ENCODE results near the gene INSRR. TPM values are rescaled to one million over a fixed set of nuclear protein-coding genes. Genes with fewer than 3 reads are reported as not detected.

Gene INSRR
- total and polyA plus RNA-seq, 4 donors = 0.01 TPM; not detected in 3

DNA sequence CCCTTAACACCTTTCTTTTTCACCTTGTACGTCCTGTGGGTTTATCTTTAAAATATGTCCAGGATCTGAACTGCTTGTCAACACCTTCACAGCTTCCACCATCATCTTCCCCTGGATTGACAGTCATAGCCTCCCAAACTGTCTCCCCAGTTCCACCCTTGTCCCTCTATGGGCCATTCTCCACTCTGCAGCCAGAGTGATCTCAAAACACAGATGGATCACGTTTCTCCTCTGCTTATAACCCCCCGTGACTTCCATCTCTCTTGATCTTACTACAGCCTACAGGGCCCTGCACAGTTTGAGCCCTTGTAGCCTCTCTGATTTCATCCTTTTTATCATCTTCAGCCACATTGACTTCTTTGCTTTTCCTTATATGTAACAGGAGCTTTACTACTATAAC is 4.3 kb downstream of the INSRR start:
- Histone ChIP-seq H3K36me3 (ENCODE audit: control insufficient read depth in 4 of 4, insufficient read depth in 3 of 4, low read depth in 1 of 4, low read length in 3 of 4) (no peaks in the 10 kb centered on the region), H3K4me3 (ENCODE audit: low read depth in 1 of 3, low read length in 3 of 3) (no peak overlapping the region), H3K9ac (ENCODE audit: low read depth in 1 of 2, low read length in 2 of 2) (no peak overlapping the region), H3K4me1 (ENCODE audit: control insufficient read depth in 4 of 4, insufficient read depth in 4 of 4, low read length in 3 of 4) (peaks cover under 1 to 30% (median 13%) of the 10 kb centered on the region in 4 donors), H3K27me3 (ENCODE audit: control insufficient read depth in 4 of 4, insufficient read depth in 4 of 4, low read length in 3 of 4) (peaks cover 0 to 5% (median 2%) of the 10 kb centered on the region in 4 donors), H3K9me3 (ENCODE audit: control insufficient read depth in 4 of 4, low read length in 3 of 4) (no peaks in the 10 kb centered on the region), H3K27ac (ENCODE audit: low read depth in 1 of 2, low read length in 2 of 2) (no peak overlapping the region)
- 67% methylated on average over 3 of the region's 3 CpGs for WGBS
- TF ChIP-seq, protein P1, sequence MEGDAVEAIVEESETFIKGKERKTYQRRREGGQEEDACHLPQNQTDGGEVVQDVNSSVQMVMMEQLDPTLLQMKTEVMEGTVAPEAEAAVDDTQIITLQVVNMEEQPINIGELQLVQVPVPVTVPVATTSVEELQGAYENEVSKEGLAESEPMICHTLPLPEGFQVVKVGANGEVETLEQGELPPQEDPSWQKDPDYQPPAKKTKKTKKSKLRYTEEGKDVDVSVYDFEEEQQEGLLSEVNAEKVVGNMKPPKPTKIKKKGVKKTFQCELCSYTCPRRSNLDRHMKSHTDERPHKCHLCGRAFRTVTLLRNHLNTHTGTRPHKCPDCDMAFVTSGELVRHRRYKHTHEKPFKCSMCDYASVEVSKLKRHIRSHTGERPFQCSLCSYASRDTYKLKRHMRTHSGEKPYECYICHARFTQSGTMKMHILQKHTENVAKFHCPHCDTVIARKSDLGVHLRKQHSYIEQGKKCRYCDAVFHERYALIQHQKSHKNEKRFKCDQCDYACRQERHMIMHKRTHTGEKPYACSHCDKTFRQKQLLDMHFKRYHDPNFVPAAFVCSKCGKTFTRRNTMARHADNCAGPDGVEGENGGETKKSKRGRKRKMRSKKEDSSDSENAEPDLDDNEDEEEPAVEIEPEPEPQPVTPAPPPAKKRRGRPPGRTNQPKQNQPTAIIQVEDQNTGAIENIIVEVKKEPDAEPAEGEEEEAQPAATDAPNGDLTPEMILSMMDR (IDR thresholded peaks at IDR 0.05; ENCODE audit: low read depth, low read length, missing input control) = no peak
- no peak for TF ChIP-seq FOXA1 (IDR thresholded peaks at IDR 0.05)
- no peak for TF ChIP-seq TAF1 (conservative IDR thresholded peaks at IDR 0.05)
- TF ChIP-seq, protein P2, sequence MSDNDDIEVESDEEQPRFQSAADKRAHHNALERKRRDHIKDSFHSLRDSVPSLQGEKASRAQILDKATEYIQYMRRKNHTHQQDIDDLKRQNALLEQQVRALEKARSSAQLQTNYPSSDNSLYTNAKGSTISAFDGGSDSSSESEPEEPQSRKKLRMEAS (IDR thresholded peaks at IDR 0.05) = no peak
- TF ChIP-seq SP1 (IDR thresholded peaks at IDR 0.05) = no peak
- TF ChIP-seq, protein P3, sequence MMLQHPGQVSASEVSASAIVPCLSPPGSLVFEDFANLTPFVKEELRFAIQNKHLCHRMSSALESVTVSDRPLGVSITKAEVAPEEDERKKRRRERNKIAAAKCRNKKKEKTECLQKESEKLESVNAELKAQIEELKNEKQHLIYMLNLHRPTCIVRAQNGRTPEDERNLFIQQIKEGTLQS (IDR thresholded peaks at IDR 0.05) = no peak
- no peak for TF ChIP-seq NR2F2 (IDR thresholded peaks at IDR 0.05)
- no peak for TF ChIP-seq RXRA (IDR thresholded peaks at IDR 0.05)
- TF ChIP-seq RAD21 (IDR thresholded peaks at IDR 0.05) = no peak
- no peak for DNase-seq (ENCODE audit: low spot score)

DNA sequence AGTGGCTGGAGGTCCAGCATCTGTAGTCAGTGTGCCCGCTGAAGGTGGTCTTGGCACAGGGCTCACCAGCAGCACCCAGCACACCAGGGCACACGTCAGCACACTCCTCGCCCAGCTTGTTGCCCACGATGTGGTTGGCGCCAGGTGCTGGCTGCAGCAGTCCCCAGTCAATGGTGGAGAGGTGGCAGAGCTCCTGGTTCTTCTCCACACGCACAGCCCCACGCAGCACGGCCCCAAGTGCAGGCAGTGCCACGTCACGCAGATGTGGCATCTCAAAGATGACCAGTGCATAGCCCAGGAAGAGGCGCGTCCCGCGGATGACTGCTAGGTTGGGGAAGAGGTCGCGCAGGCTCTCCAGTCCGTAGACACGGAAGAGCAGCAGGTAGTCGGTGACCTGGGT is 5.2 kb downstream of the INSRR start:
- Histone ChIP-seq H3K36me3 (ENCODE audit: control insufficient read depth in 4 of 4, insufficient read depth in 3 of 4, low read depth in 1 of 4, low read length in 3 of 4) (no peaks in the 10 kb centered on the region), H3K4me3 (ENCODE audit: low read depth in 1 of 3, low read length in 3 of 3) (no peak overlapping the region), H3K27me3 (ENCODE audit: control insufficient read depth in 4 of 4, insufficient read depth in 4 of 4, low read length in 3 of 4) (no peaks in the 10 kb centered on the region), H3K27ac (ENCODE audit: low read depth in 1 of 2, low read length in 2 of 2) (no peak overlapping the region), H3K9ac (ENCODE audit: low read depth in 1 of 2, low read length in 2 of 2) (no peak overlapping the region), H3K4me1 (ENCODE audit: control insufficient read depth in 4 of 4, insufficient read depth in 4 of 4, low read length in 3 of 4) (peaks cover 0 to 22% (median 10%) of the 10 kb centered on the region in 4 donors), H3K9me3 (ENCODE audit: control insufficient read depth in 4 of 4, low read length in 3 of 4) (no peaks in the 10 kb centered on the region)
- WGBS = 96% methylated on average over 19 of the region's 19 CpGs
- TF ChIP-seq SP1 (IDR thresholded peaks at IDR 0.05) = no peak
- no peak for TF ChIP-seq EGR1 (IDR thresholded peaks at IDR 0.05; ENCODE audit: low read depth in 2 of 2)
- no peak for TF ChIP-seq FOXA1 (IDR thresholded peaks at IDR 0.05)
- DNase-seq (ENCODE audit: low spot score) = no peak

DNA sequence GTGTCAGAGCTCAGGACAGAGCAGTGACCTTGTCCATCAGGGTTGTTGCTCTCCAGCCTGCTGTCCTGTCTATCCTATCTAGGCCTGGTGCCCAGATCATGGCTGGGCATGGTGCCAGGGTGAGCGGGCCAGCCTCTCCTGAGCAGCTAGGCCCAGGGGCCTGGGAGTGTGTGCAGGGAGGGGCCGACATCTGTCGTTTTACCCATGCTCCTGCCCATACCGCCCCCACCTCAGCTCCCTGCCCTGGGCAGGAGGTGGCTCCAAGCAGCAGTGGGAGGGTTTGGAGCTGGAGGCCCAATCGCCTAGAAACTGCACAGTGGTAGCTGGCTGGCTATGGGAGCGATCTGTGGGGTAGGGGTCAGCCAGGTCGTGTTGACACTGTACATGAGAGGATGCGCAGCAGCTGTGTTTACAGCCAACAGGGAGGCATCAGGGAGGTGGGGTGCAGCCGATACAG is 6.5 kb downstream of the INSRR start:
- Histone ChIP-seq H3K4me1 (ENCODE audit: control insufficient read depth in 4 of 4, insufficient read depth in 4 of 4, low read length in 3 of 4) (peaks cover 0 to 21% (median 9%) of the 10 kb centered on the region in 4 donors), H3K27ac (ENCODE audit: low read depth in 1 of 2, low read length in 2 of 2) (peak overlapping the region; percentile 61 to 80), H3K9ac (ENCODE audit: low read depth in 1 of 2, low read length in 2 of 2) (no peak overlapping the region), H3K9me3 (ENCODE audit: control insufficient read depth in 4 of 4, low read length in 3 of 4) (no peaks in the 10 kb centered on the region), H3K4me3 (ENCODE audit: low read depth in 1 of 3, low read length in 3 of 3) (no peak overlapping the region), H3K36me3 (ENCODE audit: control insufficient read depth in 4 of 4, insufficient read depth in 3 of 4, low read depth in 1 of 4, low read length in 3 of 4) (no peaks in the 10 kb centered on the region), H3K27me3 (ENCODE audit: control insufficient read depth in 4 of 4, insufficient read depth in 4 of 4, low read length in 3 of 4) (no peaks in the 10 kb centered on the region)
- no peak for TF ChIP-seq FOXA1 (IDR thresholded peaks at IDR 0.05)
- peak; percentile 73 for TF ChIP-seq FOXA2 (IDR thresholded peaks at IDR 0.05)
- TF ChIP-seq EGR1 (IDR thresholded peaks at IDR 0.05; ENCODE audit: low read depth in 2 of 2) = no peak
- TF ChIP-seq RXRA (IDR thresholded peaks at IDR 0.05) = peak; percentile 83 to 87
- TF ChIP-seq, protein P4, sequence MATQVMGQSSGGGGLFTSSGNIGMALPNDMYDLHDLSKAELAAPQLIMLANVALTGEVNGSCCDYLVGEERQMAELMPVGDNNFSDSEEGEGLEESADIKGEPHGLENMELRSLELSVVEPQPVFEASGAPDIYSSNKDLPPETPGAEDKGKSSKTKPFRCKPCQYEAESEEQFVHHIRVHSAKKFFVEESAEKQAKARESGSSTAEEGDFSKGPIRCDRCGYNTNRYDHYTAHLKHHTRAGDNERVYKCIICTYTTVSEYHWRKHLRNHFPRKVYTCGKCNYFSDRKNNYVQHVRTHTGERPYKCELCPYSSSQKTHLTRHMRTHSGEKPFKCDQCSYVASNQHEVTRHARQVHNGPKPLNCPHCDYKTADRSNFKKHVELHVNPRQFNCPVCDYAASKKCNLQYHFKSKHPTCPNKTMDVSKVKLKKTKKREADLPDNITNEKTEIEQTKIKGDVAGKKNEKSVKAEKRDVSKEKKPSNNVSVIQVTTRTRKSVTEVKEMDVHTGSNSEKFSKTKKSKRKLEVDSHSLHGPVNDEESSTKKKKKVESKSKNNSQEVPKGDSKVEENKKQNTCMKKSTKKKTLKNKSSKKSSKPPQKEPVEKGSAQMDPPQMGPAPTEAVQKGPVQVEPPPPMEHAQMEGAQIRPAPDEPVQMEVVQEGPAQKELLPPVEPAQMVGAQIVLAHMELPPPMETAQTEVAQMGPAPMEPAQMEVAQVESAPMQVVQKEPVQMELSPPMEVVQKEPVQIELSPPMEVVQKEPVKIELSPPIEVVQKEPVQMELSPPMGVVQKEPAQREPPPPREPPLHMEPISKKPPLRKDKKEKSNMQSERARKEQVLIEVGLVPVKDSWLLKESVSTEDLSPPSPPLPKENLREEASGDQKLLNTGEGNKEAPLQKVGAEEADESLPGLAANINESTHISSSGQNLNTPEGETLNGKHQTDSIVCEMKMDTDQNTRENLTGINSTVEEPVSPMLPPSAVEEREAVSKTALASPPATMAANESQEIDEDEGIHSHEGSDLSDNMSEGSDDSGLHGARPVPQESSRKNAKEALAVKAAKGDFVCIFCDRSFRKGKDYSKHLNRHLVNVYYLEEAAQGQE (IDR thresholded peaks at IDR 0.05) = no peak
- TF ChIP-seq, protein P5, sequence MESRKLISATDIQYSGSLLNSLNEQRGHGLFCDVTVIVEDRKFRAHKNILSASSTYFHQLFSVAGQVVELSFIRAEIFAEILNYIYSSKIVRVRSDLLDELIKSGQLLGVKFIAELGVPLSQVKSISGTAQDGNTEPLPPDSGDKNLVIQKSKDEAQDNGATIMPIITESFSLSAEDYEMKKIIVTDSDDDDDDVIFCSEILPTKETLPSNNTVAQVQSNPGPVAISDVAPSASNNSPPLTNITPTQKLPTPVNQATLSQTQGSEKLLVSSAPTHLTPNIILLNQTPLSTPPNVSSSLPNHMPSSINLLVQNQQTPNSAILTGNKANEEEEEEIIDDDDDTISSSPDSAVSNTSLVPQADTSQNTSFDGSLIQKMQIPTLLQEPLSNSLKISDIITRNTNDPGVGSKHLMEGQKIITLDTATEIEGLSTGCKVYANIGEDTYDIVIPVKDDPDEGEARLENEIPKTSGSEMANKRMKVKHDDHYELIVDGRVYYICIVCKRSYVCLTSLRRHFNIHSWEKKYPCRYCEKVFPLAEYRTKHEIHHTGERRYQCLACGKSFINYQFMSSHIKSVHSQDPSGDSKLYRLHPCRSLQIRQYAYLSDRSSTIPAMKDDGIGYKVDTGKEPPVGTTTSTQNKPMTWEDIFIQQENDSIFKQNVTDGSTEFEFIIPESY (IDR thresholded peaks at IDR 0.05) = no peak
- no peak for TF ChIP-seq GABPA (IDR thresholded peaks at IDR 0.05 in 1 of 2, conservative IDR thresholded peaks at IDR 0.05 in 1 of 2)
- TF ChIP-seq NR2F2 (IDR thresholded peaks at IDR 0.05) = peak; percentile 73
- TF ChIP-seq, protein P1 (IDR thresholded peaks at IDR 0.05; ENCODE audit: low read depth, low read length, missing input control) = no peak
- peak; percentile 56 for TF ChIP-seq SP1 (IDR thresholded peaks at IDR 0.05)
- TF ChIP-seq YY1 (IDR thresholded peaks at IDR 0.05) = no peak
- TF ChIP-seq TAF1 (conservative IDR thresholded peaks at IDR 0.05) = no peak
- TF ChIP-seq RAD21 (IDR thresholded peaks at IDR 0.05) = no peak
- TF ChIP-seq HNF4A (conservative IDR thresholded peaks at IDR 0.05) = peak; percentile 17 to 55
- no peak for DNase-seq (ENCODE audit: low spot score)
- WGBS = 21% methylated on average over 9 of the region's 9 CpGs
